ENCODE results near the gene PARD3. TPM values are rescaled to one million over a fixed set of nuclear protein-coding genes. Genes with fewer than 3 reads are reported as not detected.

Gene PARD3
- total RNA-seq, 1 donor from 2014 or later: 76.4 TPM

- Histone ChIP-seq H3K4me3 (ENCODE audit: low read depth, low read length) (no peak overlapping the region), H3K36me3 (ENCODE audit: control insufficient read depth, insufficient read depth, low read length) (no peaks in the 10 kb centered on the region), H3K27me3 (ENCODE audit: control insufficient read depth, insufficient read depth, low read length) (no peaks in the 10 kb centered on the region)
- TF ChIP-seq, protein P1, sequence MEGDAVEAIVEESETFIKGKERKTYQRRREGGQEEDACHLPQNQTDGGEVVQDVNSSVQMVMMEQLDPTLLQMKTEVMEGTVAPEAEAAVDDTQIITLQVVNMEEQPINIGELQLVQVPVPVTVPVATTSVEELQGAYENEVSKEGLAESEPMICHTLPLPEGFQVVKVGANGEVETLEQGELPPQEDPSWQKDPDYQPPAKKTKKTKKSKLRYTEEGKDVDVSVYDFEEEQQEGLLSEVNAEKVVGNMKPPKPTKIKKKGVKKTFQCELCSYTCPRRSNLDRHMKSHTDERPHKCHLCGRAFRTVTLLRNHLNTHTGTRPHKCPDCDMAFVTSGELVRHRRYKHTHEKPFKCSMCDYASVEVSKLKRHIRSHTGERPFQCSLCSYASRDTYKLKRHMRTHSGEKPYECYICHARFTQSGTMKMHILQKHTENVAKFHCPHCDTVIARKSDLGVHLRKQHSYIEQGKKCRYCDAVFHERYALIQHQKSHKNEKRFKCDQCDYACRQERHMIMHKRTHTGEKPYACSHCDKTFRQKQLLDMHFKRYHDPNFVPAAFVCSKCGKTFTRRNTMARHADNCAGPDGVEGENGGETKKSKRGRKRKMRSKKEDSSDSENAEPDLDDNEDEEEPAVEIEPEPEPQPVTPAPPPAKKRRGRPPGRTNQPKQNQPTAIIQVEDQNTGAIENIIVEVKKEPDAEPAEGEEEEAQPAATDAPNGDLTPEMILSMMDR (IDR thresholded peaks at IDR 0.05; ENCODE audit: insufficient read depth, low read length, poor library complexity, severe bottlenecking): no peak
- no peak for DNase-seq (ENCODE audit: low read depth)
Measured at GRCh38 chr10:34488476-34489130, 326.5 kb downstream of the PARD3 start.

DNA sequence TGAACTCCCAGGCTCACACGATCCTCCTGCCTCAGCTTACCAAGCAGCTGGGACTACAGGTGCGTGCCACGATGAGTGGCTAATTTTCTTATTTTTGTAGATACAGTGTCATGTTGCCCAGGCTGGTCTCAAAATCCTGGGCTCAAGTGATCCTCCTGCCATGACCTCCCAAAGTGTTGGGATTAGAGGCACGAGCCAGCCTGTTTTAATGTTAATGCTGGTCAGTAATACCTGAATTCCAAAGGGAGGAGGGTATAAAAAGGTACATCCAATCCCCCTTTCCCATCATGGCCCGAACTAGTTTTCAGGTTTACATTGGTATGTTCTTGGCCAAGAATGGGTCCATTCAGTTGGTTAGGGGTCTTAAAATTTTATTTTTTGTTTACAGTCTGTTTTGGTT, 329.1 kb downstream of the PARD3 start:
- H3K27me3 ChIP-seq (ENCODE audit: control insufficient read depth, insufficient read depth, low read length): no peaks in the 10 kb centered on the region
- H3K36me3 ChIP-seq (ENCODE audit: control insufficient read depth, insufficient read depth, low read length): no peaks in the 10 kb centered on the region
- no peak overlapping the region for H3K4me3 ChIP-seq (ENCODE audit: low read depth, low read length)
- DNase-seq (ENCODE audit: low read depth): no peak
- TF ChIP-seq, protein P1 (IDR thresholded peaks at IDR 0.05; ENCODE audit: insufficient read depth, low read length, poor library complexity, severe bottlenecking): no peak

- Histone ChIP-seq H3K4me3 (ENCODE audit: low read depth, low read length) (no peak overlapping the region), H3K36me3 (ENCODE audit: control insufficient read depth, insufficient read depth, low read length) (no peaks in the 10 kb centered on the region), H3K27me3 (ENCODE audit: control insufficient read depth, insufficient read depth, low read length) (no peaks in the 10 kb centered on the region)
- no peak for DNase-seq (ENCODE audit: low read depth)
- TF ChIP-seq, protein P1 (IDR thresholded peaks at IDR 0.05; ENCODE audit: insufficient read depth, low read length, poor library complexity, severe bottlenecking): no peak
Measured at GRCh38 chr10:34484164-34484563, 330.9 kb downstream of the PARD3 start.

DNA sequence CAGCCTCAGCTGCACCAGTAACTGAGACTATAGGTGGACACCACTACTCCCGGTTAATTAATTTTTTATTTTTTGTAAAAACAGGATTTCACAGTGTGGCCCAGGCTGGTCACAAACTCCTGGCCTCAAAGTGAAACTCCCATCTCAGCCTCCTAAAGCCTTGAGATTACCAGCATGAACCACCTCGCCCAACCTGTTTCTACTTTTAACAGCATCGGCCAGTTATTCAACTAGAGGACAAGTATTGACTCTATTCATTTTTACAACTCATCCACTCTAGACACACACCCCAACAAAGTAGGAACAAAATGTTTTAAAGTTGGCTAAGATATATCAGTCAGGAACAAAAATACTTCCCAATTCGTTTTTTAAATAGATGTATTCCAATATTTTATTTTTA, 334.8 kb downstream of the PARD3 start:
- no peaks in the 10 kb centered on the region for H3K36me3 ChIP-seq (ENCODE audit: control insufficient read depth, insufficient read depth, low read length)
- H3K4me3 ChIP-seq (ENCODE audit: low read depth, low read length): no peak overlapping the region
- TF ChIP-seq, protein P1 (IDR thresholded peaks at IDR 0.05; ENCODE audit: insufficient read depth, low read length, poor library complexity, severe bottlenecking): no peak
- H3K27me3 ChIP-seq (ENCODE audit: control insufficient read depth, insufficient read depth, low read length): no peaks in the 10 kb centered on the region
- DNase-seq (ENCODE audit: low read depth): no peak

GRCh38 chr10:34479520-34480179, 335.4 kb downstream of the PARD3 start:
- TF ChIP-seq, protein P1 (IDR thresholded peaks at IDR 0.05; ENCODE audit: insufficient read depth, low read length, poor library complexity, severe bottlenecking): no peak

More at GRCh38 chr10:34479520-34480179, 335.4 kb downstream of the PARD3 start:
- Histone ChIP-seq H3K4me3 (ENCODE audit: low read depth, low read length) (no peak overlapping the region), H3K36me3 (ENCODE audit: control insufficient read depth, insufficient read depth, low read length) (no peaks in the 10 kb centered on the region), H3K27me3 (ENCODE audit: control insufficient read depth, insufficient read depth, low read length) (no peaks in the 10 kb centered on the region)
- no peak for DNase-seq (ENCODE audit: low read depth)

Measured in kidney epithelial cell (primary cell).